Activated B cell treated with CpG ODN at 0.5 μM for 24 hours (primary cell): ENCODE results near the gene FAM98C. TPM values are rescaled to one million over a fixed set of nuclear protein-coding genes. Genes with fewer than 3 reads are reported as not detected.
A peak's percentile ranks its signal among the peaks of the same experiment; 100 is the strongest.

Source experiments
- ATAC-seq: fragments of 200-7000 bp; cut with Tn5 transposase; one replicate; pipeline ENCODE4 v1.10.0; 2021; ENCODE audit warnings: low read depth, mild to moderate bottlenecking, moderate library complexity
- CTCF ChIA-PET: fragments of 350-600 bp; sonication (Branson Sonifier 250); formaldehyde crosslinking; loops from one replicate; lab custom pipeline; 2021; ENCODE audit warnings: antibody characterized with exemption; lab: Charles Lee
- POLR2A ChIA-PET: fragments of 350-600 bp; sonication (Branson Sonifier 250); formaldehyde crosslinking; loops from one replicate; lab custom pipeline; 2021; ENCODE audit warnings: antibody characterized with exemption; lab: Charles Lee
- DNase-seq: peaks from one replicate; pipeline ENCODE4 v3.0.0; 2022
- H3K27ac Mint-ChIP-seq: one replicate; pipeline ENCODE4 v1.8.0; 2020; ENCODE audit warnings: mixed read lengths
- H3K27me3 Mint-ChIP-seq: one replicate; pipeline ENCODE4 v1.8.0; 2021; ENCODE audit warnings: mixed read lengths
- H3K36me3 Mint-ChIP-seq: one replicate; pipeline ENCODE4 v1.8.0; 2021; ENCODE audit warnings: low read depth, mixed read lengths
- H3K4me1 Mint-ChIP-seq: one replicate; pipeline ENCODE4 v1.8.0; 2021; ENCODE audit warnings: mixed read lengths
- H3K4me3 Mint-ChIP-seq: one replicate; pipeline ENCODE4 v1.8.0; 2020; ENCODE audit warnings: mild to moderate bottlenecking, mixed read lengths
- H3K9me3 Mint-ChIP-seq: one replicate; pipeline ENCODE4 v1.8.0; 2020; ENCODE audit warnings: mixed read lengths
- CTCF ChIP-seq: fragments of 200-600 bp; IDR thresholded peaks from one replicate; pipeline ENCODE4 v1.8.0; 2022; ENCODE audit warnings: antibody characterized with exemption, mild to moderate bottlenecking
- intact Hi-C: fragments of 100-400 bp; cut with micrococcal nuclease; formaldehyde crosslinking; loops from one replicate; pipeline ENCODE4 v1.15.1; 2024
- total RNA-seq: library from RNA; stranded (reverse); gene quantifications from 2 replicates; pipeline ENCODE4 v1.2.3, GENCODE V29; 2022

Gene FAM98C
- total RNA-seq, 1 donor from 2014 or later: 40.0 TPM

- ATAC-seq (no peak), DNase-seq (no peak)
- no peak for TF ChIP-seq CTCF
- Mint-ChIP-seq H3K36me3 (no peaks in the 10 kb centered on the region), H3K27ac (peak overlapping the region; percentile 70), H3K4me1 (peaks cover 46% of the 10 kb centered on the region), H3K27me3 (peaks cover 5% of the 10 kb centered on the region), H3K9me3 (no peaks in the 10 kb centered on the region), H3K4me3 (peak overlapping the region; percentile 24)
- intact Hi-C loops: loop anchor here (5.0 kb wide), 1 partner anchor 63 kb away; no protein-coding TSS in a partner anchor
- CTCF ChIA-PET: interaction anchor here (1.8 kb wide), 1 partner anchor 26 kb away, joined by 6 read pairs; the partner anchor contains the start of gene FAM98C
- POLR2A ChIA-PET: interaction anchor here (0.5 to 4.2 kb wide), 2 partner anchors 26 to 359 kb away, joined by 6 to 31 read pairs; partner anchors contain the start of gene FAM98C
These were observed 26.3 kb downstream of the FAM98C start for GRCh38 chr19:38429055-38429810.

- no peak for DNase-seq
- ATAC-seq: no peak
- Mint-ChIP-seq H3K4me3 (no peak overlapping the region), H3K27me3 (peaks cover 7% of the 10 kb centered on the region), H3K27ac (peak overlapping the region; percentile 70), H3K36me3 (no peaks in the 10 kb centered on the region), H3K4me1 (peaks cover 48% of the 10 kb centered on the region), H3K9me3 (no peaks in the 10 kb centered on the region)
- CTCF ChIA-PET: no interaction called here
- no peak for TF ChIP-seq CTCF
- POLR2A ChIA-PET: no interaction called here
- intact Hi-C loops: loop anchor here (5.0 kb wide), 1 partner anchor 63 kb away; no protein-coding TSS in a partner anchor
These were observed 26.9 kb downstream of the FAM98C start for GRCh38 chr19:38429811-38430156.

GRCh38 chr19:38430931-38431330 is 28.0 kb downstream of the FAM98C start:
- TF ChIP-seq CTCF: no peak
- Mint-ChIP-seq H3K27me3 (peaks cover 11% of the 10 kb centered on the region), H3K27ac (no peak overlapping the region), H3K4me3 (no peak overlapping the region), H3K36me3 (no peaks in the 10 kb centered on the region), H3K9me3 (no peaks in the 10 kb centered on the region), H3K4me1 (peaks cover 41% of the 10 kb centered on the region)
- CTCF ChIA-PET: no interaction called here
- no peak for DNase-seq
- POLR2A ChIA-PET: interaction anchor here (1.3 kb wide), 1 partner anchor 26 kb away, joined by 3 read pairs; no protein-coding TSS in a partner anchor
- intact Hi-C loops: no loop called here
- ATAC-seq: no peak

- Mint-ChIP-seq H3K4me1 (peaks cover 21% of the 10 kb centered on the region), H3K27ac (no peak within 1 kb of the TSS), H3K36me3 (no peaks in the 10 kb centered on the region), H3K4me3 (peak within 1 kb of the TSS; percentile 45), H3K27me3 (peaks cover 14% of the 10 kb centered on the region), H3K9me3 (no peaks in the 10 kb centered on the region)
- DNase-seq: peak; percentile 37
- CTCF ChIA-PET: no interaction called here
- no peak for TF ChIP-seq CTCF
- peak; percentile 91 for ATAC-seq
- intact Hi-C loops: no loop called here
- POLR2A ChIA-PET: no interaction called here
These were observed 30.4 kb downstream of the FAM98C start, which contains the start of gene RYR1 for GRCh38 chr19:38433268-38433733. RYR1 (plus strand) TSS chr19:38433691; CDS start chr19:38433830, 139 bp downstream.

- ChIA-PET CTCF (interaction anchor here (1.0 kb wide), 1 partner anchor 32 kb away, joined by 3 read pairs; the partner anchor contains the start of gene FAM98C), POLR2A (no interaction called here)
- Mint-ChIP-seq H3K27ac (no peak overlapping the region), H3K4me1 (peaks cover 12% of the 10 kb centered on the region), H3K27me3 (peaks cover 14% of the 10 kb centered on the region), H3K4me3 (no peak overlapping the region), H3K36me3 (no peaks in the 10 kb centered on the region), H3K9me3 (no peaks in the 10 kb centered on the region)
- intact Hi-C loops: no loop called here
- ATAC-seq: no peak
- DNase-seq: no peak
- no peak for TF ChIP-seq CTCF
These were observed 31.7 kb downstream of the FAM98C start for GRCh38 chr19:38434549-38435051.
